Transverse colon (tissue), 4 donors: ENCODE measurements around the gene VWA8. TPM values are rescaled to one million over a fixed set of nuclear protein-coding genes. Genes with fewer than 3 reads are reported as not detected.

Experiments used
- DNase-seq: peaks from one replicate; pipeline ENCODE4 v3.0.0-alpha.2; 2019
- H3K27ac ChIP-seq, 4 donors: fragments of 200-600 bp; sonication (generic); 2 replicates each; pipeline ENCODE4 v1.5.1; 2016 to 2018; ENCODE audit warnings: inconsistent platforms in 4 of 4
- H3K27me3 ChIP-seq: fragments of 200-600 bp; sonication (generic); 2 replicates; pipeline ENCODE4 v1.5.1; 2017; ENCODE audit warnings: inconsistent platforms
- H3K36me3 ChIP-seq, 4 donors: fragments of 200-600 bp; sonication (generic); 2 replicates each; pipeline ENCODE4 v1.5.1; 2017 to 2019; ENCODE audit warnings: inconsistent platforms in 4 of 4
- H3K4me1 ChIP-seq, 4 donors: fragments of 200-600 bp; sonication (generic); 2 replicates each; pipeline ENCODE4 v1.5.1; 2017 to 2020; ENCODE audit warnings: inconsistent platforms in 4 of 4
- H3K4me3 ChIP-seq, 4 donors: fragments of 200-600 bp; sonication (generic); 1 replicate in 1 of 4; 2 replicates in 3 of 4; pipeline versions ENCODE4 v1.5.1 to v1.6.1; 2017 to 2019; ENCODE audit warnings: inconsistent platforms in 4 of 4
- H3K9me3 ChIP-seq, 2 donors: fragments of 200-600 bp; sonication (generic); 2 replicates each; pipeline ENCODE4 v1.5.1; 2017 to 2019; ENCODE audit warnings: inconsistent platforms in 2 of 2
- EP300 ChIP-seq: sonication (generic); formaldehyde crosslinking; IDR thresholded peaks from one replicate; pipeline ENCODE4 v1.6.1; 2017; ENCODE audit warnings: antibody characterized with exemption, low read depth
- POLR2A ChIP-seq: fragments of 450-650 bp; IDR thresholded peaks from one replicate; pipeline ENCODE4 v1.6.1; 2016; ENCODE audit warnings: antibody characterized with exemption, mild to moderate bottlenecking, moderate library complexity
- POLR2AphosphoS5 ChIP-seq, 3 donors: sonication (generic); formaldehyde crosslinking; IDR thresholded peaks; one replicate each; pipeline ENCODE4 v1.6.1; 2016; ENCODE audit warnings: antibody characterized with exemption in 3 of 3
- WGBS, 2 donors: methylation state at CpG; one replicate each; pipeline ENCODE4 v1.1.5; 2018; ENCODE audit warnings: low coverage in 1 of 2; 5-methylcytosine and 5-hydroxymethylcytosine counted together
- in situ Hi-C, 4 donors: fragments of 200-750 bp; cut with MboI; loops; one replicate each; pipeline versions ENCODE4 v1.15.0 to v1.15.1; 2017; ENCODE audit warnings: low sequenced_read_pairs in 3 of 4, low pct_ligation_motif_present in 1 of 4, low pct_unique_long_range_greater_than_20kb in 1 of 4
- intact Hi-C: fragments of 100-400 bp; cut with DNase I; formaldehyde crosslinking; loops from one replicate; pipeline ENCODE4 v1.15.1; 2023; ENCODE audit warnings: low total_unique reads
- total RNA-seq, 4 donors: library from RNA; depleted of rRNA; stranded (reverse); fragments of >200 nt; gene quantifications; one replicate each; pipeline ENCODE4 v1.1.0, GENCODE V29; 2016
- TF ChIP-seq, protein P1 (sequence below), 5 experiments: fragments of 200-600 bp in 3 of 5; fragments of 450-650 bp in 2 of 5; sonication (generic) in 3 of 5; IDR thresholded peaks; 1 replicate in 2 of 5; 2 replicates in 3 of 5; pipeline ENCODE4 v1.5.1; 2016 to 2017; ENCODE audit warnings: antibody characterized with exemption in 5 of 5, inconsistent platforms in 3 of 5, mild to moderate bottlenecking in 2 of 5, moderate library complexity in 1 of 5

VWA8 gene
- total RNA-seq, 4 donors from 2014 or later, result 12.7 to 65.1 (median 35.0) TPM

DNA sequence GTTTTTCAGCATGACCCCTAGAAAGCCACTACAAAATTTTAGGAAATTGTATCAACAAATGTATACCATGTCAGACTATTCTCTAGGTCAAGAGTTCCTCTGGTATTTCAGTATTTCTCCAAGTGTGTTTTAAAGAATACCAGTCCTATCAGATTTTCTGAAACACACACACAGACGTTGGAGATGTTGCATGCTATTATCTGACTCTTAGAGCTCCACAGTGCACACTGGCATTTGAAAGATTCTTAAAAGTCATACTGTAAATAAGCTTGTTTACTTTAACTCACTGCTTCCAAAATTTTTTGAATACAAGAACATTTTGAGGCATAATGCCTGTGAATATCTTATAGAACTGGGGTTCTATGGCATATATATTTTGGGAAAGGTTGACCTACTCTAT is 33.8 kb upstream of the VWA8 start:
- no peaks in the 10 kb centered on the region for H3K9me3 ChIP-seq
- no peaks in the 10 kb centered on the region for H3K4me1 ChIP-seq
- H3K27me3 ChIP-seq, result no peaks in the 10 kb centered on the region
- no peak for TF ChIP-seq EP300
- TF ChIP-seq POLR2AphosphoS5 (IDR thresholded peaks at IDR 0.05), result no peak
- TF ChIP-seq, protein P1, sequence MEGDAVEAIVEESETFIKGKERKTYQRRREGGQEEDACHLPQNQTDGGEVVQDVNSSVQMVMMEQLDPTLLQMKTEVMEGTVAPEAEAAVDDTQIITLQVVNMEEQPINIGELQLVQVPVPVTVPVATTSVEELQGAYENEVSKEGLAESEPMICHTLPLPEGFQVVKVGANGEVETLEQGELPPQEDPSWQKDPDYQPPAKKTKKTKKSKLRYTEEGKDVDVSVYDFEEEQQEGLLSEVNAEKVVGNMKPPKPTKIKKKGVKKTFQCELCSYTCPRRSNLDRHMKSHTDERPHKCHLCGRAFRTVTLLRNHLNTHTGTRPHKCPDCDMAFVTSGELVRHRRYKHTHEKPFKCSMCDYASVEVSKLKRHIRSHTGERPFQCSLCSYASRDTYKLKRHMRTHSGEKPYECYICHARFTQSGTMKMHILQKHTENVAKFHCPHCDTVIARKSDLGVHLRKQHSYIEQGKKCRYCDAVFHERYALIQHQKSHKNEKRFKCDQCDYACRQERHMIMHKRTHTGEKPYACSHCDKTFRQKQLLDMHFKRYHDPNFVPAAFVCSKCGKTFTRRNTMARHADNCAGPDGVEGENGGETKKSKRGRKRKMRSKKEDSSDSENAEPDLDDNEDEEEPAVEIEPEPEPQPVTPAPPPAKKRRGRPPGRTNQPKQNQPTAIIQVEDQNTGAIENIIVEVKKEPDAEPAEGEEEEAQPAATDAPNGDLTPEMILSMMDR (IDR thresholded peaks at IDR 0.05), result no peak
- TF ChIP-seq POLR2A, result no peak
- intact Hi-C loops, result no loop called here
- in situ Hi-C loops, result no loop called here
- DNase-seq, result no peak
- 81 to 86% methylated on average over 1 of the region's 1 CpG for WGBS, 2 donors
- H3K4me3 ChIP-seq, result no peak overlapping the region
- H3K36me3 ChIP-seq, result no peaks in the 10 kb centered on the region
- H3K27ac ChIP-seq, result no peak overlapping the region

DNA sequence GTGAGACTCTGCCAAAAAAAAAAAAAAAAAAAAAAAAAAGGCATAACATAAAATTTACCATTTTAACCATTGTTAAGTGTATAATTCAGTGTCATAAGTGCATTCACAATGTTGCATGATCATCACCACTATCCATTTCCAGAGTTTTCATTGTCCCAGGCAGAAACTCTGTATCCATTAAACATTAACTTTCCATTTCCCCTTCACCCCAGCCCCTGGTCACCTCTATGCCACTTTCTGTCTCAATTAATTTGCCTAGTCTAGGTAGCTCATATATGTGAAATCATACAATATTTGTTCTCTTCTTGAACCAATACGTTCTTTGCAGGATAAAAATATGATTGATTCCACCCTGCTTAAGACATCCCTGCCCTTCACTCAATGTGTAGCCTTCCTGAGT is 31.0 kb upstream of the VWA8 start:
- WGBS, 2 donors, result 46 to 66% methylated on average over 1 of the region's 1 CpG
- H3K4me3 ChIP-seq, result no peak overlapping the region

DNA sequence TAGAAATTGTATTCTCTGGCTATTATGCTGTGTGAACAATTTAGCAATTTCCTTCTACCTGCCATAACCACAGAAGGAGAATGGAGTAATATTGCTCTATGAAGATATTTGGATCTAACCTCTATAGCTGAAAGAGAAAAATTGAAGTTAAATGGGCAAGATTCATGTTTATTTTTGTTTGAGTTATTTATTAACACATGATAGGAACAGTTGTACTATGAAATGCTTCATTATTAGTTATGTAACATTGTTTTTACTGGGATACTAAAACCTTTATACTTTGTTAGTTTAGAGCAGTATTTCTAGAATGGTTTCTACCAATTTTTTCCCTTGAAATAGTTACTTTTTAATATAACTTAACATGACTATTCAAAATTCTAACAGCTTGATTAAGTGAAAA is 27.3 kb upstream of the VWA8 start:
- Histone ChIP-seq H3K27ac (no peak overlapping the region), H3K36me3 (no peaks in the 10 kb centered on the region), H3K4me1 (no peaks in the 10 kb centered on the region), H3K9me3 (no peaks in the 10 kb centered on the region), H3K4me3 (no peak overlapping the region), H3K27me3 (no peaks in the 10 kb centered on the region)
- no peak for DNase-seq
- in situ Hi-C loops, result no loop called here
- intact Hi-C loops, result no loop called here
- no peak for TF ChIP-seq POLR2AphosphoS5 (IDR thresholded peaks at IDR 0.05)

More for the DNA sequence above, 31.0 kb upstream of the VWA8 start:
- Histone ChIP-seq H3K9me3 (no peaks in the 10 kb centered on the region), H3K27ac (no peak overlapping the region), H3K36me3 (no peaks in the 10 kb centered on the region), H3K4me1 (no peaks in the 10 kb centered on the region), H3K27me3 (no peaks in the 10 kb centered on the region)
- DNase-seq, result no peak
- TF ChIP-seq, protein P1 (IDR thresholded peaks at IDR 0.05), result no peak
- TF ChIP-seq POLR2AphosphoS5 (IDR thresholded peaks at IDR 0.05) (no peak), EP300 (no peak), POLR2A (no peak)
- intact Hi-C loops (no loop called here), in situ Hi-C loops (no loop called here)

DNA sequence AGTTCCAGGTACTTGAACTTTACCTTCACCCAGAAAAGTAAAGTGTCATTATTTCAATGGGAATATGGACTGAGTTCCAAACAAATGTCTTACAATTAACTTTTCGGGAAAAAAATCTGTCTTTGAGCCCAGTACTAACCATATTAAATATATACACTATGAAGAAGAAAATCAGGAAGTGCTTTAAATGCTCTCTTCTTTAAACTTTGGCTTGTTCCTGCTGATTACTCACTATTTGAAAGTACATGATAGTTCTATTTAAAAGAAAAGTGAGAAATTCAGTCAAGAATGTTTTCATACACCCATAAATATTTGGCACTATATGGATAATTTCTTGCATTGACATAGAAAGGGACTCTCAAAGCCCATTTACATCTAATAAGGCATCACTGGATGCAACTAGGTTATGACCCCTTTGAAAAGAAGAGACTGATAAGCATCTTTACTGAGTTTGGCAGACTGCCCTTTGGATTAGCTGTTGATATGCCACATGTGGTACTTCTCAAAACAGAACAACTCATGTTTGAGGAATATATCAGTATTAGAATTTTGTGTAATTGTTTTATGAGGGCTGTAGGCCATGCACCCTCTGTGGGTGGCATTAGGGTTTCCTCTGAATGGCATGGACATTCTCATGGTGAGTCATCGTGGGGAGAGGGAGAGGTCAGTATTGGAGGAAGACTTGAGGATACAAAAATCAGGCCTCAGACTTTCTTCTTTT is 25.0 kb upstream of the VWA8 start:
- Histone ChIP-seq H3K27ac (no peak overlapping the region), H3K4me1 (no peaks in the 10 kb centered on the region), H3K27me3 (no peaks in the 10 kb centered on the region), H3K36me3 (no peaks in the 10 kb centered on the region), H3K9me3 (no peaks in the 10 kb centered on the region), H3K4me3 (no peak overlapping the region)
- 85 to 90% methylated on average over 1 to 2 of the region's 2 CpGs for WGBS, 2 donors
- intact Hi-C loops (no loop called here), in situ Hi-C loops (no loop called here)
- TF ChIP-seq EP300, result no peak
- TF ChIP-seq, protein P1 (IDR thresholded peaks at IDR 0.05), result no peak
- no peak for TF ChIP-seq POLR2A
- TF ChIP-seq POLR2AphosphoS5 (IDR thresholded peaks at IDR 0.05), result no peak
- no peak for DNase-seq
